Osteocyte (in vitro differentiated cells): ENCODE results near the gene APOBEC3B. TPM values are rescaled to one million over a fixed set of nuclear protein-coding genes. Genes with fewer than 3 reads are reported as not detected.

Experiments used
- DNase-seq: peaks from one replicate; pipeline ENCODE4 v3.0.0; 2021; ENCODE audit warnings: mixed read lengths; ENCODE audit not compliant: unreplicated experiment; ENCODE audit errors: extremely low spot score
- H3K27ac Mint-ChIP-seq: one replicate; pipeline ENCODE4 v1.8.0; 2021; ENCODE audit warnings: mild to moderate bottlenecking, mixed read lengths; ENCODE audit not compliant: unreplicated experiment
- H3K27me3 Mint-ChIP-seq: one replicate; pipeline ENCODE4 v1.8.0; 2021; ENCODE audit warnings: mixed read lengths; ENCODE audit not compliant: unreplicated experiment
- H3K36me3 Mint-ChIP-seq: one replicate; pipeline ENCODE4 v1.8.0; 2021; ENCODE audit warnings: mixed read lengths; ENCODE audit not compliant: unreplicated experiment
- H3K4me1 Mint-ChIP-seq: one replicate; pipeline ENCODE4 v1.8.0; 2021; ENCODE audit warnings: mixed read lengths; ENCODE audit not compliant: unreplicated experiment
- H3K4me3 Mint-ChIP-seq: one replicate; pipeline ENCODE4 v1.8.0; 2021; ENCODE audit warnings: mild to moderate bottlenecking, moderate library complexity, mixed read lengths; ENCODE audit not compliant: unreplicated experiment
- H3K9me3 Mint-ChIP-seq: one replicate; pipeline ENCODE4 v1.8.0; 2021; ENCODE audit warnings: mixed read lengths; ENCODE audit not compliant: unreplicated experiment
- total RNA-seq: library from RNA; stranded (reverse); gene quantifications from 2 replicates; pipeline ENCODE4 v1.2.1, GENCODE V29; 2021
- TF ChIP-seq, protein P1 (sequence below): fragments of 200-600 bp; sonication (generic); IDR thresholded peaks from 2 replicates; pipeline ENCODE4 v1.5.0; 2021; ENCODE audit warnings: antibody characterized with exemption, mild to moderate bottlenecking, moderate library complexity

The APOBEC3B gene
- total RNA-seq, 1 donor from 2014 or later: 4.2 TPM

GRCh38 chr22:38966942-38967341, 15.2 kb upstream of the APOBEC3B start:
- Mint-ChIP-seq H3K4me3 (no peak overlapping the region), H3K4me1 (no peaks in the 10 kb centered on the region), H3K27me3 (peaks cover 43% of the 10 kb centered on the region), H3K9me3 (no peaks in the 10 kb centered on the region), H3K36me3 (no peaks in the 10 kb centered on the region), H3K27ac (no peak overlapping the region)
- TF ChIP-seq, protein P1, sequence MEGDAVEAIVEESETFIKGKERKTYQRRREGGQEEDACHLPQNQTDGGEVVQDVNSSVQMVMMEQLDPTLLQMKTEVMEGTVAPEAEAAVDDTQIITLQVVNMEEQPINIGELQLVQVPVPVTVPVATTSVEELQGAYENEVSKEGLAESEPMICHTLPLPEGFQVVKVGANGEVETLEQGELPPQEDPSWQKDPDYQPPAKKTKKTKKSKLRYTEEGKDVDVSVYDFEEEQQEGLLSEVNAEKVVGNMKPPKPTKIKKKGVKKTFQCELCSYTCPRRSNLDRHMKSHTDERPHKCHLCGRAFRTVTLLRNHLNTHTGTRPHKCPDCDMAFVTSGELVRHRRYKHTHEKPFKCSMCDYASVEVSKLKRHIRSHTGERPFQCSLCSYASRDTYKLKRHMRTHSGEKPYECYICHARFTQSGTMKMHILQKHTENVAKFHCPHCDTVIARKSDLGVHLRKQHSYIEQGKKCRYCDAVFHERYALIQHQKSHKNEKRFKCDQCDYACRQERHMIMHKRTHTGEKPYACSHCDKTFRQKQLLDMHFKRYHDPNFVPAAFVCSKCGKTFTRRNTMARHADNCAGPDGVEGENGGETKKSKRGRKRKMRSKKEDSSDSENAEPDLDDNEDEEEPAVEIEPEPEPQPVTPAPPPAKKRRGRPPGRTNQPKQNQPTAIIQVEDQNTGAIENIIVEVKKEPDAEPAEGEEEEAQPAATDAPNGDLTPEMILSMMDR: no peak
- DNase-seq: no peak

DNA sequence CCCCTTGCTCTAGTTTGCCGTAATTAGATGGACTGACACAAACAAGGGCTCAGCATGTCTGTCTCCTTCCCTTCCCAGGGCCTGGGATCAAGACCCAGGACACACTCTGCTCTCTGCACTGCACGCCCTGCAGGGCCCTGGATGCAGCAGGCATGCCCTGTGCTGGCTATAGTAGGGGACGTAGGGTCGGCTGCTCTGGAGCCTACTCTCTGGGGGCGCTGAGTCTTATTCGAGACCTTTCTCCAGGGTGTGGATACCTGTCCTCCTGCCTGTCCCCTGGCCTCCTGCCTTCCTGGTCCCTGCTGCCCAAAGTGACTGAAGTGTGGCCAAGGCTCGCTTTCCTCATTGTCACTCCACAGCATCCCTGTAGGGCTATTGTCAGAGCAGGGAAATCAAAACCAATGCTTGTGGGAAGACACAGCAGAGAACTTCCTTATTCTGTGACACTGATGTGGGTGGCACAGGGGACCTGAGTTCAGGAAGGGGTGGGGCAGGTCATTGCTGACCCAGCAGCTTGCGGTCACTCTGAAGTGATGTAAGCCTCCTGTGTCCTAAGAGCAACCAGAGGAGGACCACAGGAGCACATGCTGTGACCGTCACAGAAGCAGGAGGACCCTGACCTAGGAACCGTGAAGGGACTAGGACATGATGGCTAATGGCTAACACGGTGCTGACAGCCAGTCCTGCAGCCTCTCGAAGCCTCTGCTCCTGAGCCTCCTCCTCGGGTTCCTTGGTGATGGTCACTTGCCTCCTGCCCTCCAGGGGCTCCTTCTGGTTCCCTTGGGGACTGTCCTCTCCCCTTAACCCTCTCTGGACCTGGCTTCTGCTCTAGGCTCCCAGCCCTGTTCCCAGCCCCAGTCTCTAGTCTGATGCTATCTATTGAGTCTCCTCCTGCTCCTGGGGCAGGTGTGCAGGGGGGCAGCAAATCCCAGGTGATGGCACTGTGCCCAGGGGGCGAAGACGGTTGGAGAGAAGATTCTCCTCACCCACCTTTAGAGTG, 14.4 kb upstream of the APOBEC3B start:
- no peak overlapping the region for H3K4me3 Mint-ChIP-seq
- H3K9me3 Mint-ChIP-seq: no peaks in the 10 kb centered on the region
- H3K27ac Mint-ChIP-seq: no peak overlapping the region
- DNase-seq: no peak
- no peaks in the 10 kb centered on the region for H3K4me1 Mint-ChIP-seq
- no peaks in the 10 kb centered on the region for H3K36me3 Mint-ChIP-seq
- peaks cover 46% of the 10 kb centered on the region for H3K27me3 Mint-ChIP-seq
- TF ChIP-seq, protein P1: no peak

GRCh38 chr22:38968801-38969200, 13.3 kb upstream of the APOBEC3B start:
- TF ChIP-seq, protein P1: no peak
- Mint-ChIP-seq H3K27me3 (peaks cover 46% of the 10 kb centered on the region), H3K4me3 (no peak overlapping the region), H3K4me1 (no peaks in the 10 kb centered on the region), H3K36me3 (no peaks in the 10 kb centered on the region), H3K9me3 (no peaks in the 10 kb centered on the region), H3K27ac (no peak overlapping the region)
- no peak for DNase-seq

GRCh38 chr22:38970551-38970950, 11.6 kb upstream of the APOBEC3B start:
- Mint-ChIP-seq H3K27me3 (peaks cover 37% of the 10 kb centered on the region), H3K4me1 (no peaks in the 10 kb centered on the region), H3K4me3 (no peak overlapping the region), H3K27ac (no peak overlapping the region), H3K9me3 (no peaks in the 10 kb centered on the region), H3K36me3 (no peaks in the 10 kb centered on the region)
- TF ChIP-seq, protein P1: no peak
- DNase-seq: no peak

- DNase-seq: no peak
- Mint-ChIP-seq H3K27ac (no peak overlapping the region), H3K27me3 (peaks cover 35% of the 10 kb centered on the region), H3K9me3 (no peaks in the 10 kb centered on the region), H3K4me3 (no peak overlapping the region), H3K4me1 (no peaks in the 10 kb centered on the region), H3K36me3 (no peaks in the 10 kb centered on the region)
- TF ChIP-seq, protein P1: no peak
These were observed 10.9 kb upstream of the APOBEC3B start for GRCh38 chr22:38971202-38971601.
